ENCODE results near the gene ARID3A.

Gene ARID3A

DNA sequence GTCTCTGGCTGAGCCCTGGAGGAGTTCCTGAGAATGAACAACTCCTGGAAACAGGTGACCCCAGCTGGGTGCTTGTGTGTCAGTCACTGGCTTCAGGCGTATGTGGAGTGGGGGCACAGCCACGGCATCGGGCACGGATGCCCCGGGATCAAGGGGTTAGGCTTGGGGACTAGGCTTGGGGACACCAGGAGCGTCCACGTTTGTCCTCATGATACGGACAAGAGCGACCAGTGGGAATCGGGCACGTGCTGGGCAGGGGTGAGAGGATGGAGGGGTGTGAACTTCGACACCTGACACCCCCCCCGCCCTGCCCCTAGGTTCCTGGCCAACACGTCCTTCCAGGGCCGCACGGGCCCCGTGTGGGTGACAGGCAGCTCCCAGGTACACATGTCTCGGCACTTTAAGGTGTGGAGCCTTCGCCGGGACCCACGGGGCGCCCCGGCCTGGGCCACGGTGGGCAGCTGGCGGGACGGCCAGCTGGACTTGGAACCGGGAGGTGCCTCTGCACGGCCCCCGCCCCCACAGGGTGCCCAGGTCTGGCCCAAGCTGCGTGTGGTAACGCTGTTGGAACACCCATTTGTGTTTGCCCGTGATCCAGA lies 78.5 kb downstream of the ARID3A start:
- Histone ChIP-seq H3K27ac (ENCODE audit: low read depth, low read length) (no peak overlapping the region), H3K9me3 (ENCODE audit: control insufficient read depth, insufficient read depth, low read length) (no peaks in the 10 kb centered on the region), H3K27me3 (ENCODE audit: control insufficient read depth, insufficient read depth, low read length) (peaks cover 18% of the 10 kb centered on the region), H3K4me1 (ENCODE audit: control insufficient read depth, insufficient read depth, low read length) (no peaks in the 10 kb centered on the region), H3K4me3 (ENCODE audit: low read depth, low read length) (no peak overlapping the region), H3K36me3 (ENCODE audit: control insufficient read depth, insufficient read depth, low read length) (no peaks in the 10 kb centered on the region), H3K9ac (ENCODE audit: low read depth, low read length) (no peak overlapping the region)

DNA sequence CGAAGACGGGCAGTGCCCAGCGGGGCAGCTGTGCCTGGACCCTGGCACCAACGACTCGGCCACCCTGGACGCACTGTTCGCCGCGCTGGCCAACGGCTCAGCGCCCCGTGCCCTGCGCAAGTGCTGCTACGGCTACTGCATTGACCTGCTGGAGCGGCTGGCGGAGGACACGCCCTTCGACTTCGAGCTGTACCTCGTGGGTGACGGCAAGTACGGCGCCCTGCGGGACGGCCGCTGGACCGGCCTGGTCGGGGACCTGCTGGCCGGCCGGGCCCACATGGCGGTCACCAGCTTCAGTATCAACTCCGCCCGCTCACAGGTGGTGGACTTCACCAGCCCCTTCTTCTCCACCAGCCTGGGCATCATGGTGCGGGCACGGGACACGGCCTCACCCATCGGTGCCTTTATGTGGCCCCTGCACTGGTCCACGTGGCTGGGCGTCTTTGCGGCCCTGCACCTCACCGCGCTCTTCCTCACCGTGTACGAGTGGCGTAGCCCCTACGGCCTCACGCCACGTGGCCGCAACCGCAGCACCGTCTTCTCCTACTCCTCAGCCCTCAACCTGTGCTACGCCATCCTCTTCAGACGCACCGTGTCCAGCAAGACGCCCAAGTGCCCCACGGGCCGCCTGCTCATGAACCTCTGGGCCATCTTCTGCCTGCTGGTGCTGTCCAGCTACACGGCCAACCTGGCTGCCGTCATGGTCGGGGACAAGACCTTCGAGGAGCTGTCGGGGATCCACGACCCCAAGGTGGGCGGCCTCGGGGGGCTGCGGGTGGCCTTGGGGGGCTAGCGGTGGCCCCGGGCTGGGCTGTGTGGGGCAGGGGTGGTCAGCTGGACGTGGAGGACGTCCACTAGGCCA lies 79.2 kb downstream of the ARID3A start:
- Histone ChIP-seq H3K9me3 (ENCODE audit: control insufficient read depth, insufficient read depth, low read length) (no peaks in the 10 kb centered on the region), H3K36me3 (ENCODE audit: control insufficient read depth, insufficient read depth, low read length) (peaks cover 3% of the 10 kb centered on the region), H3K4me1 (ENCODE audit: control insufficient read depth, insufficient read depth, low read length) (no peaks in the 10 kb centered on the region)

DNA sequence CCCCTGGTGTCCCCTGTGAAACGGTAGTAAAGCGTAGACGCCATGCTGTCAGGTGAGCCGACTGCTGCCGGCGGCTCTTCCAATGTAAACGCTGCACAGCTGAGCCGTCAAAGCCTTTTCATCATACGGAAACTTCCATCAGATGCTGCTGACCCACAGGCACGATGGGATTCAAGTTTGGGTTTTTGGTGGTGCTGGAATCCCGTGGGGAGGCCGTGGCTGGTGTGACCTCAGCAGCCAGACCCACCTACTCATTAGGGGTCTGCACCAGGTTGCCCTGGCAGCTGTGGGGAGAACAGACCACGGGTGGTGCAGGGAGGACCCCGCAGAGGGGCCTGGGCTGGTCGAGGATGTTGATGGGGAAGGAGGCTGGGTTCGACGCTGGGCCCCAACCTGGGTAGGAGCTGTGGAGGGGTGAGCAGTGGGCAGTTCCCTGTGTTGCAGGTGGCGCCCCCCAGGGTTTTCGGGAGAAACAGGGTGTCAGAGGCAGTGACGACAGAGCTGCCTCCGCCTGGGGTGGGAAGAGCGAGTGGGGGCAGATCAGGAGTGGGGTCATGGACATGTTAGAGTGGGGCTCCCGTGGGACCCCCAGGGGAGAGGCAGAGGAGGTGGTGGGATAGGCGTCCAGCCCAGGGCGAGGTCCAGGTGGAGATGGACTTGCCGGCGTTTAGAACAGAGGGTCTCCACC lies 81.0 kb downstream of the ARID3A start:
- Histone ChIP-seq H3K4me3 (ENCODE audit: low read depth, low read length) (no peak overlapping the region), H3K27ac (ENCODE audit: low read depth, low read length) (no peak overlapping the region), H3K9me3 (ENCODE audit: control insufficient read depth, insufficient read depth, low read length) (no peaks in the 10 kb centered on the region), H3K4me1 (ENCODE audit: control insufficient read depth, insufficient read depth, low read length) (no peaks in the 10 kb centered on the region), H3K9ac (ENCODE audit: low read depth, low read length) (no peak overlapping the region), H3K36me3 (ENCODE audit: control insufficient read depth, insufficient read depth, low read length) (peaks cover 17% of the 10 kb centered on the region), H3K27me3 (ENCODE audit: control insufficient read depth, insufficient read depth, low read length) (no peaks in the 10 kb centered on the region)

More for the DNA sequence above, 79.2 kb downstream of the ARID3A start:
- no peak overlapping the region for H3K9ac ChIP-seq (ENCODE audit: low read depth, low read length)
- H3K27ac ChIP-seq (ENCODE audit: low read depth, low read length) = no peak overlapping the region
- H3K27me3 ChIP-seq (ENCODE audit: control insufficient read depth, insufficient read depth, low read length) = peaks cover 13% of the 10 kb centered on the region
- no peak overlapping the region for H3K4me3 ChIP-seq (ENCODE audit: low read depth, low read length)

DNA sequence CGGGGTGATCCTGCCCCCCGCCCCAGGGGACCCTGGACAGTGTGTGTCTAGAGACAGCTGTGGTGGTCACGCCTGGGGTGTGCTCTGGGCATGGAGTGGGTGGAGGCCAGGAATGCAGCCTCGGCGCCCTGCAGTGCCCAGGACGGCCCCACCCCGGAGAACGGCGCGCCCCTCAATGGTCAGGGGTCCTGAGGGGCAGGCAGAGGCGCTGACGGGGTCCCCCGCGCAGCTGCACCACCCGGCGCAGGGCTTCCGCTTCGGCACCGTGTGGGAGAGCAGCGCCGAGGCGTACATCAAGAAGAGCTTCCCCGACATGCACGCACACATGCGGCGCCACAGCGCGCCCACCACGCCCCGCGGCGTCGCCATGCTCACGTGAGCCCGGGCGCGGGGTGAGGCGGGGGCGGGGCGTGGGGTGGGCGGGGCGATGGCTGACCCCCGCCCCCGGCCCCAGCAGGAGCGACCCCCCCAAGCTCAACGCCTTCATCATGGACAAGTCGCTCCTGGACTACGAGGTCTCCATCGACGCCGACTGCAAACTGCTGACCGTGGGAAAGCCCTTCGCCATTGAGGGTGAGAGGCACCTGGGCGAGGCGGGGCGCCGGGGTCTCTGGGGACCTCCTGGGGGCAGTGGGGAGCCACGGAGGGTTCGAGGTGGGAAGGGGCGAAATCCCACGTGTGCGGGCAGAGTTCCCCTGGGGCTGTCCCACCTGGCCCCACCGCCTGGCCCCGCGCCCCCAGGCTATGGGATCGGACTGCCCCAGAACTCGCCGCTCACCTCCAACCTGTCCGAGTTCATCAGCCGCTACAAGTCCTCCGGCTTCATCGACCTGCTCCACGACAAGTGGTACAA lies 81.8 kb downstream of the ARID3A start:
- no peak overlapping the region for H3K27ac ChIP-seq (ENCODE audit: low read depth, low read length)
- H3K36me3 ChIP-seq (ENCODE audit: control insufficient read depth, insufficient read depth, low read length) = peaks cover 23% of the 10 kb centered on the region
- H3K27me3 ChIP-seq (ENCODE audit: control insufficient read depth, insufficient read depth, low read length) = no peaks in the 10 kb centered on the region
- H3K4me3 ChIP-seq (ENCODE audit: low read depth, low read length) = no peak overlapping the region
- H3K9ac ChIP-seq (ENCODE audit: low read depth, low read length) = no peak overlapping the region
- no peaks in the 10 kb centered on the region for H3K9me3 ChIP-seq (ENCODE audit: control insufficient read depth, insufficient read depth, low read length)
- no peaks in the 10 kb centered on the region for H3K4me1 ChIP-seq (ENCODE audit: control insufficient read depth, insufficient read depth, low read length)

DNA sequence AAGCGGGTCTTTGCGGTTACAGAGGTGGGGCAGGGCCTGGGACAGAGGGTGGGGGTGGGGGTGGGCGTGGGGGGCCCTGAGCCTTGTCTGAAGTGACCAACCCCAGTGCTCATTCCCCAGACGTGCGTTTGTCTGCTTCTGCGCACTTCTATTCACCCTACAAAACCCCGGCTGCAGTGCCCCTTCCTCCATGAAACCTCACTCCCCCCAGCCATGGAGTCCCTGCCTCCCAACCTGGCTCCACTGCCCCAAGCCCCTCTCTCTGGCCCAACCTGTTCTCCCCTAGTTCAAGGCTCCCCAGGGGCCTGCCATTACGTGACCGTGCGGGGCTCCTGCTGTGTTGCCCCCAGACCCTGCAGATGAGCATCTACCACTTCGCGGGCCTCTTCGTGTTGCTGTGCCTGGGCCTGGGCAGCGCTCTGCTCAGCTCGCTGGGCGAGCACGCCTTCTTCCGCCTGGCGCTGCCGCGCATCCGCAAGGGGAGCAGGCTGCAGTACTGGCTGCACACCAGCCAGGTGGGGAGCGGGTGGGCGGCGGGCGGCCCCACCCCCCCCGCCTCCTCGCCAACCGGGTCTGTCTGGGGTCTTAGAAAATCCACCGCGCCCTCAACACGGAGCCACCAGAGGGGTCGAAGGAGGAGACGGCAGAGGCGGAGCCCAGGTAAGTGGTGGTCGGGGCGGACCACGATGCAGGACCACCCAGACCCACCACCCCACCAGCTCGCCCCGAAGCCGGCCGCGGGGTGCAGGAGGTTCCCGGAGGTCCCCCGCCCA lies 82.6 kb downstream of the ARID3A start:
- Histone ChIP-seq H3K4me1 (ENCODE audit: control insufficient read depth, insufficient read depth, low read length) (no peaks in the 10 kb centered on the region), H3K9ac (ENCODE audit: low read depth, low read length) (no peak overlapping the region), H3K27ac (ENCODE audit: low read depth, low read length) (no peak overlapping the region), H3K4me3 (ENCODE audit: low read depth, low read length) (no peak overlapping the region), H3K27me3 (ENCODE audit: control insufficient read depth, insufficient read depth, low read length) (no peaks in the 10 kb centered on the region), H3K36me3 (ENCODE audit: control insufficient read depth, insufficient read depth, low read length) (peaks cover 30% of the 10 kb centered on the region), H3K9me3 (ENCODE audit: control insufficient read depth, insufficient read depth, low read length) (no peaks in the 10 kb centered on the region)

DNA sequence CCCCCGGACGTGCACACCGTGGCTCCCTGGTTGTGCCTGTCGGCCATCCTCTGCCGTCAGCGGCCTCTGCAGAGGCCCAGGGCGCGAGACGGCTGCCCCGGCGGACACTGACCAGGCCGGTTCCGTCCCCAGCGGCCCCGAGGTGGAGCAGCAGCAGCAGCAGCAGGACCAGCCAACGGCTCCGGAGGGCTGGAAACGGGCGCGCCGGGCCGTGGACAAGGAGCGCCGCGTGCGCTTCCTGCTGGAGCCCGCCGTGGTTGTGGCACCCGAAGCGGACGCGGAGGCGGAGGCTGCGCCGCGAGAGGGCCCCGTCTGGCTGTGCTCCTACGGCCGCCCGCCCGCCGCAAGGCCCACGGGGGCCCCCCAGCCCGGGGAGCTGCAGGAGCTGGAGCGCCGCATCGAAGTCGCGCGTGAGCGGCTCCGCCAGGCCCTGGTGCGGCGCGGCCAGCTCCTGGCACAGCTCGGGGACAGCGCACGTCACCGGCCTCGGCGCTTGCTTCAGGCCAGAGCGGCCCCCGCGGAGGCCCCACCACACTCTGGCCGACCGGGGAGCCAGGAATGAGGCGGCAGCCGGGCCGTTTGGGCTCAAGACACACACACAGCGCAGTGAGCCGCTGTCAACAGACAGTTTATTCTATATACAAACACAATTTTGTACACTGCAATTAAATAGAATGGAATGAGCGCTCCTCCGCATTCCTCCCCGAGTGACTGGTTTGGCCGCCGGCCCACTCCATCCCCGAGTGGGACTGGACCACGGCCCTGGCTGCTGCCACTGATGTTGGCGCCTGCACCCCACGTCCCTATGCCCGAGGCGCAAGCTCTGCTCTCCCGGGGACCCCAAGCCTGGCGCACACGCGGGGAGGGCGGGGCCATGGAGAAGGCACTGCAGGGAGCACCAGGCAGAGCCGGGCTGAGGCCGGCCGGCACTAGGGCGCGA lies 83.5 kb downstream of the ARID3A start:
- H3K4me3 ChIP-seq (ENCODE audit: low read depth, low read length) = no peak overlapping the region
- H3K27ac ChIP-seq (ENCODE audit: low read depth, low read length) = no peak overlapping the region
- H3K9ac ChIP-seq (ENCODE audit: low read depth, low read length) = no peak overlapping the region
- no peaks in the 10 kb centered on the region for H3K27me3 ChIP-seq (ENCODE audit: control insufficient read depth, insufficient read depth, low read length)
- H3K9me3 ChIP-seq (ENCODE audit: control insufficient read depth, insufficient read depth, low read length) = no peaks in the 10 kb centered on the region
- H3K4me1 ChIP-seq (ENCODE audit: control insufficient read depth, insufficient read depth, low read length) = no peaks in the 10 kb centered on the region
- H3K36me3 ChIP-seq (ENCODE audit: control insufficient read depth, insufficient read depth, low read length) = peaks cover 38% of the 10 kb centered on the region

DNA sequence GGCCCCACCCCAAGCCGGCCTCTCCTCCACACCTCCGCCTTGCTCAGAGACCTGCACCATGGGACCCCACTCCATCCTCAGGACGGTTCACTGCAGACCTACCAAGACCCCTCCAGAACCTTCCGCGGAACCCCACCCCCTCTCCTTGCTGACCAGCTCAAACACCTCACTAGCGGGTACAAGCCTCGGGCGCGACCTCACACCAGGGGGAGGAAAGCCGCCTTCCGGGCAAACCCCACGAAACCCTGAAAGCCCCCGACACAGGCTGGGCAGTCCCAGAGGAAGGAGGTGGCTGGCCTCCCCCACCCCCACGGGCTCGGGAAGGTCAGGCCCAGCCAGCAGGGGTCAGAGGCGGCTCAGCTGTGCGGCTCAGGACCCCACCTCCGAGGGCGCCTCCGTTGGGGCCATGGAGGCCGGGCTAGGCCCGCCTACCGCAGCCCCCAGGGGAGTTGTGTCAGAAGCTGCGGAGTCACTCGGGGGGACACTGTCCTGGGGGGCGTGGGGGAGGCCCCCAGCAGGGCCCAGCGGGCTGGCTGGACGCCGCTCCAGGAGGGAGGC lies 84.2 kb downstream of the ARID3A start:
- no peak overlapping the region for H3K27ac ChIP-seq (ENCODE audit: low read depth, low read length)
- no peaks in the 10 kb centered on the region for H3K27me3 ChIP-seq (ENCODE audit: control insufficient read depth, insufficient read depth, low read length)
- H3K9me3 ChIP-seq (ENCODE audit: control insufficient read depth, insufficient read depth, low read length) = no peaks in the 10 kb centered on the region
- no peaks in the 10 kb centered on the region for H3K4me1 ChIP-seq (ENCODE audit: control insufficient read depth, insufficient read depth, low read length)
- no peak overlapping the region for H3K4me3 ChIP-seq (ENCODE audit: low read depth, low read length)
- no peak overlapping the region for H3K9ac ChIP-seq (ENCODE audit: low read depth, low read length)
- H3K36me3 ChIP-seq (ENCODE audit: control insufficient read depth, insufficient read depth, low read length) = peaks cover 42% of the 10 kb centered on the region

DNA sequence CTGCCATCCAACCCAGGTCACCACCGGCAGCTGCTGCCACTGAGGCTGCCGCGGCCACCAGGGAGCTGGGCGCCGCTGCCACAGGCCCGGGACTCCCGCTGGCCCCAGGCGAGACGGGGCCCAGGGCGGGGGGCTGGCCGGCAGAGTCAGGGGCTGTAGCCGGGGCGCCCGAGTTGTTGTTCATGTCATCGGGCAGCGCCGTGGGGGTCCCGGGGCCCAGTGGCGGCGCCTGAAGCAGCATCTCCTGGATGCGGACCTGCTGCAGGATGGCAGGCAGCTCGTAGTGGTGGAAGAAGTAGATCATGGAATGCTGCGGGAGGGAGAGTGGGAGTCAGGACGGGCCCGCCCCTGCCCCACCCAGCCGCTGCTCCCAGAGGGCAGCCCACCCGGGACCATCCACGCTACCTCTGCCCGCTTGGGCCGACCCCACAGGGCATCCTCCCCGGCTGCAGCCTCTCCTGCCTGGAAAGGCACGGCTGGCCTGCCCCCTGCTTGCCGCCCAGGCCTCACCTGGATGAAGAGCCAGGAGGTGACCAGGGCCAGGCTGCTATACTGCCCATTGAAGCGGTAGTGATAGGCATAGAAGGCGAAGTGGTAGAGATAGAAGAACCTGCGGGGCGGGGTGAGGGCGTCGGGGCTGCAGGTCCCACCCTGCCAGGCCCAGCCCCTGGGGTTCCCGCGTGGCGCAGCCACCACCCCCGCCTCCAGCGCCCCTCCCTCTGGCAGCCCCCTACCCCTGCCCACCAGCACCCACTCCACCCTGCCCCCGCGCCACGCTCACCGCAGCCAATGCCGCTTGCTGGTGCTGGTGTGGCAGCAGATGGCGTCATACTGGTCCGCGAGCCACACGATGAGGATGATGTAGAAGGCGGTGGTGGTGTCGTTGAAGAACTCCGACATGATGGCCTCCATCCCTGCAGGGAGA lies 85.0 kb downstream of the ARID3A start:
- H3K27me3 ChIP-seq (ENCODE audit: control insufficient read depth, insufficient read depth, low read length) = no peaks in the 10 kb centered on the region
- no peak overlapping the region for H3K4me3 ChIP-seq (ENCODE audit: low read depth, low read length)
- peaks cover 42% of the 10 kb centered on the region for H3K36me3 ChIP-seq (ENCODE audit: control insufficient read depth, insufficient read depth, low read length)
- no peaks in the 10 kb centered on the region for H3K9me3 ChIP-seq (ENCODE audit: control insufficient read depth, insufficient read depth, low read length)
- H3K27ac ChIP-seq (ENCODE audit: low read depth, low read length) = no peak overlapping the region
- H3K9ac ChIP-seq (ENCODE audit: low read depth, low read length) = no peak overlapping the region
- peaks cover 4% of the 10 kb centered on the region; the same call in 1 of the 2 replicates for H3K4me1 ChIP-seq (ENCODE audit: control insufficient read depth, insufficient read depth, low read length)

All from HUES48 (cell line).